HG03565 (cell line): Measurements from ENCODE around the gene VPS45.

ENCODE experiments used
- ATAC-seq: cut with Tn5 transposase; IDR thresholded peaks from one replicate; pipeline ENCODE4 v1.9.1; 2021; ENCODE audit warnings: mild to moderate bottlenecking, moderate library complexity; ENCODE audit not compliant: unreplicated experiment

The VPS45 gene

GRCh38 chr1:150072959-150073358, 5.4 kb downstream of the VPS45 start:
- no peak for ATAC-seq

- ATAC-seq, result no peak
These were observed 5.9 kb downstream of the VPS45 start for GRCh38 chr1:150073516-150073915.

GRCh38 chr1:150076066-150076465, 8.5 kb downstream of the VPS45 start:
- no peak for ATAC-seq

GRCh38 chr1:150076985-150077384, 9.4 kb downstream of the VPS45 start:
- no peak for ATAC-seq

- no peak for ATAC-seq
These were observed 13.2 kb downstream of the VPS45 start for GRCh38 chr1:150080784-150081183.

GRCh38 chr1:150082494-150082893, 14.9 kb downstream of the VPS45 start:
- no peak for ATAC-seq

- ATAC-seq, result no peak
These were observed 16.3 kb downstream of the VPS45 start for GRCh38 chr1:150083907-150084306.

GRCh38 chr1:150085406-150085805, 17.8 kb downstream of the VPS45 start:
- no peak for ATAC-seq

- ATAC-seq, result no peak
These were observed 19.8 kb downstream of the VPS45 start for GRCh38 chr1:150087415-150087814.

GRCh38 chr1:150089846-150090520, 22.4 kb downstream of the VPS45 start:
- no peak for ATAC-seq

GRCh38 chr1:150092180-150092791, 24.7 kb downstream of the VPS45 start:
- no peak for ATAC-seq

- ATAC-seq, result no peak
These were observed 26.2 kb downstream of the VPS45 start for GRCh38 chr1:150093805-150094204.

- no peak for ATAC-seq
These were observed 27.2 kb downstream of the VPS45 start for GRCh38 chr1:150094734-150095265.

- no peak for ATAC-seq
These were observed 35.4 kb downstream of the VPS45 start for GRCh38 chr1:150102986-150103385.

GRCh38 chr1:150106341-150106740, 38.8 kb downstream of the VPS45 start:
- no peak for ATAC-seq

- ATAC-seq, result no peak
These were observed 42.0 kb downstream of the VPS45 start for GRCh38 chr1:150109586-150109985.

- ATAC-seq, result no peak
These were observed 42.5 kb downstream of the VPS45 start for GRCh38 chr1:150110116-150110515.

GRCh38 chr1:150111670-150112069, 44.1 kb downstream of the VPS45 start:
- ATAC-seq, result no peak

GRCh38 chr1:150115121-150115520, 47.5 kb downstream of the VPS45 start:
- no peak for ATAC-seq

- ATAC-seq, result no peak
These were observed 51.1 kb downstream of the VPS45 start for GRCh38 chr1:150118716-150119115.

GRCh38 chr1:150121236-150121862, 53.8 kb downstream of the VPS45 start:
- no peak for ATAC-seq

GRCh38 chr1:150126811-150127210, 59.2 kb downstream of the VPS45 start:
- ATAC-seq, result no peak
